HG02798 (cell line): ENCODE measurements around the gene MCRIP1.

Experiments used
- ATAC-seq: cut with Tn5 transposase; IDR thresholded peaks from one replicate; pipeline ENCODE4 v1.9.1; 2021; ENCODE audit warnings: mild to moderate bottlenecking; ENCODE audit not compliant: unreplicated experiment, poor library complexity

The MCRIP1 gene

GRCh38 chr17:81822996-81823819 lies 9.9 kb downstream of the MCRIP1 start:
- no peak for ATAC-seq

GRCh38 chr17:81822312-81822637 lies 10.8 kb downstream of the MCRIP1 start:
- no peak for ATAC-seq

- ATAC-seq = no peak
Observed at GRCh38 chr17:81821603-81822311, 11.3 kb downstream of the MCRIP1 start.

GRCh38 chr17:81821147-81821546 lies 11.9 kb downstream of the MCRIP1 start:
- no peak for ATAC-seq

GRCh38 chr17:81819708-81820107 lies 13.4 kb downstream of the MCRIP1 start:
- ATAC-seq = no peak

- ATAC-seq = no peak
Observed at GRCh38 chr17:81817758-81818147, 15.3 kb downstream of the MCRIP1 start.

- no peak for ATAC-seq
Observed at GRCh38 chr17:81815646-81815986, 17.5 kb downstream of the MCRIP1 start.

- no peak for ATAC-seq
Observed at GRCh38 chr17:81814748-81815645, 18.1 kb downstream of the MCRIP1 start.

- no peak for ATAC-seq
Observed at GRCh38 chr17:81813861-81814683, 19.0 kb downstream of the MCRIP1 start.

GRCh38 chr17:81813371-81813684 lies 19.8 kb downstream of the MCRIP1 start:
- ATAC-seq = no peak

GRCh38 chr17:81812571-81813370 lies 20.3 kb downstream of the MCRIP1 start:
- ATAC-seq = no peak

- no peak for ATAC-seq
Observed at GRCh38 chr17:81811705-81812570, 21.2 kb downstream of the MCRIP1 start.

GRCh38 chr17:81810892-81811704 lies 22.0 kb downstream of the MCRIP1 start:
- no peak for ATAC-seq

- ATAC-seq = no peak
Observed at GRCh38 chr17:81810476-81810875, 22.6 kb downstream of the MCRIP1 start.

- no peak for ATAC-seq
Observed at GRCh38 chr17:81809556-81809998, 23.5 kb downstream of the MCRIP1 start.

- no peak for ATAC-seq
Observed at GRCh38 chr17:81808778-81809555, 24.1 kb downstream of the MCRIP1 start.

GRCh38 chr17:81807839-81808238 lies 25.3 kb downstream of the MCRIP1 start:
- no peak for ATAC-seq
